ENCODE results near the gene WDFY2. TPM values are rescaled to one million over a fixed set of nuclear protein-coding genes. Genes with fewer than 3 reads are reported as not detected.
A peak's percentile ranks its signal among the peaks of the same experiment; 100 is the strongest.

The WDFY2 gene
- total RNA-seq, 1 donor from 2014 or later = 20.7 TPM

GRCh38 chr13:51800486-51800885, 216.2 kb downstream of the WDFY2 start:
- no peak for DNase-seq (ENCODE audit: extremely low spot score, unreplicated experiment)
- Mint-ChIP-seq H3K4me3 (ENCODE audit: unreplicated experiment) (no peak overlapping the region), H3K36me3 (ENCODE audit: unreplicated experiment) (peaks cover 4% of the 10 kb centered on the region), H3K4me1 (ENCODE audit: unreplicated experiment) (peaks cover 34% of the 10 kb centered on the region), H3K27ac (ENCODE audit: unreplicated experiment) (no peak overlapping the region), H3K27me3 (ENCODE audit: unreplicated experiment) (no peaks in the 10 kb centered on the region), H3K9me3 (ENCODE audit: unreplicated experiment) (no peaks in the 10 kb centered on the region)
- TF ChIP-seq CTCF (IDR thresholded peaks at IDR 0.05) = no peak

GRCh38 chr13:51801631-51802099, 217.4 kb downstream of the WDFY2 start:
- no peak for DNase-seq (ENCODE audit: extremely low spot score, unreplicated experiment)
- Mint-ChIP-seq H3K4me3 (ENCODE audit: unreplicated experiment) (no peak overlapping the region), H3K36me3 (ENCODE audit: unreplicated experiment) (peaks cover 2% of the 10 kb centered on the region), H3K9me3 (ENCODE audit: unreplicated experiment) (no peaks in the 10 kb centered on the region), H3K4me1 (ENCODE audit: unreplicated experiment) (peaks cover 34% of the 10 kb centered on the region), H3K27me3 (ENCODE audit: unreplicated experiment) (no peaks in the 10 kb centered on the region), H3K27ac (ENCODE audit: unreplicated experiment) (peak overlapping the region; percentile 86)
- no peak for TF ChIP-seq CTCF (IDR thresholded peaks at IDR 0.05)

- Mint-ChIP-seq H3K27me3 (ENCODE audit: unreplicated experiment) (no peaks in the 10 kb centered on the region), H3K4me3 (ENCODE audit: unreplicated experiment) (peak overlapping the region; percentile 80), H3K36me3 (ENCODE audit: unreplicated experiment) (no peaks in the 10 kb centered on the region), H3K9me3 (ENCODE audit: unreplicated experiment) (no peaks in the 10 kb centered on the region), H3K4me1 (ENCODE audit: unreplicated experiment) (peaks cover 34% of the 10 kb centered on the region), H3K27ac (ENCODE audit: unreplicated experiment) (peak overlapping the region; percentile 86)
- no peak for TF ChIP-seq CTCF (IDR thresholded peaks at IDR 0.05)
- no peak for DNase-seq (ENCODE audit: extremely low spot score, unreplicated experiment)
These were observed 218.6 kb downstream of the WDFY2 start for GRCh38 chr13:51802631-51803418.

GRCh38 chr13:51803422-51804294, 219.4 kb downstream of the WDFY2 start, which contains the start of gene DHRS12:
Gene DHRS12, minus strand, starts transcription at chr13:51804163. Its CDS starts 4,504 bp downstream, at chr13:51799659.
- Mint-ChIP-seq H3K9me3 (ENCODE audit: unreplicated experiment) (no peaks in the 10 kb centered on the region), H3K4me3 (ENCODE audit: unreplicated experiment) (peak within 1 kb of the TSS; percentile 80), H3K27me3 (ENCODE audit: unreplicated experiment) (no peaks in the 10 kb centered on the region), H3K27ac (ENCODE audit: unreplicated experiment) (peak within 1 kb of the TSS; percentile 86), H3K36me3 (ENCODE audit: unreplicated experiment) (no peaks in the 10 kb centered on the region), H3K4me1 (ENCODE audit: unreplicated experiment) (peaks cover 34% of the 10 kb centered on the region)
- no peak for TF ChIP-seq CTCF (IDR thresholded peaks at IDR 0.05)
- DNase-seq (ENCODE audit: extremely low spot score, unreplicated experiment) = peak; percentile 93

All from osteocyte (in vitro differentiated cells).